PFSK-1 (cell line): ENCODE measurements around the gene TEDC2.

Experiments used
- POLR2AphosphoS5 ChIP-seq: IDR thresholded peaks from 2 replicates; pipeline ENCODE4 v1.6.1; 2012; ENCODE audit warnings: low read depth, mild to moderate bottlenecking, control low read depth, low read length, moderate library complexity
- SIN3A ChIP-seq: IDR thresholded peaks from 2 replicates; pipeline ENCODE4 v1.6.1; 2012; ENCODE audit warnings: mild to moderate bottlenecking, low read length, moderate library complexity, borderline replicate concordance; ENCODE audit not compliant: insufficient read depth
- TAF1 ChIP-seq: IDR thresholded peaks from 2 replicates; pipeline ENCODE4 v1.6.1; 2012; ENCODE audit warnings: low read length, control low read depth, borderline replicate concordance; ENCODE audit not compliant: insufficient read depth
- TF ChIP-seq, protein P1 (sequence below), 2 experiments: IDR thresholded peaks; 2 replicates each; pipeline versions ENCODE4 v1.6.1 to v1.8.0; 2011 to 2012; ENCODE audit warnings: low read depth in 2 of 2, low read length in 2 of 2, control low read depth in 1 of 2, inconsistent platforms in 1 of 2, mild to moderate bottlenecking in 1 of 2, moderate library complexity in 1 of 2; ENCODE audit not compliant: insufficient read depth in 1 of 2

DNA sequence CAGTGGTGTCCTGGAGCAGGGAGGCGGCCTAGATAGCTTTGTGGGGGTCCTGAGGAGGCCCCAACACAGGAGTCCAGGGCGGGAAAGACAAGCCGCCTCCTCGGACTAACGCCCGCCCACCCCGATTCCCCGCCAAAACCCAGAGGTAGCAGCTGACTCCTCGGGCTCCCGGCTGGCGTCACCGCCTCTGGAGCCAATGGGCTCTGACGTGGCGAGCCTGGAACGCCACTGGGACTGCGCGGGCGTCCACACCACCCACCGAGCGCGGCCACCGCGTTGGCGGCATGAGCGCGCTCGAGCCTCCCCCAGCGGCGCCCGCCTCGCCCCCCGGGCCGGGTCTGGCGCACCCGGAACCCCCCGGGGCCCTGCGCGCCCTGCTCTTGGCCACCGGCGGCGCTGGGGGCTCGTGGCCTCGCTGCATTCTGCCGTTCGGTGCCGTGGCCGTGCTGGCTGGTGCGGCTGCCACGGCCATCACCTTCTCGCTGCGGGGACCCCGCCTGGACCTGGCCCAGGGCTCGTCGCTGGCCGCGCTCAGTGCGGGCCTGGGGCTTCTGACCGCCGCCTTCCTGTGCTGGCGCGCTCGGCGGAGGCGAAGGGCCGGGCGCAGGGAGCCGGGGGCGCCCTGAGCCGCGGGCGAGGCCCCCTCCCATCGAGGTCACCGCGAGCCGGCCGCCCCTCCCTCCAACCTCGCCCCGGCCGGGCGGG is 7.8 kb downstream of the TEDC2 start:
- TF ChIP-seq POLR2AphosphoS5 (no peak), SIN3A (no peak), TAF1 (no peak)
- TF ChIP-seq, protein P1, sequence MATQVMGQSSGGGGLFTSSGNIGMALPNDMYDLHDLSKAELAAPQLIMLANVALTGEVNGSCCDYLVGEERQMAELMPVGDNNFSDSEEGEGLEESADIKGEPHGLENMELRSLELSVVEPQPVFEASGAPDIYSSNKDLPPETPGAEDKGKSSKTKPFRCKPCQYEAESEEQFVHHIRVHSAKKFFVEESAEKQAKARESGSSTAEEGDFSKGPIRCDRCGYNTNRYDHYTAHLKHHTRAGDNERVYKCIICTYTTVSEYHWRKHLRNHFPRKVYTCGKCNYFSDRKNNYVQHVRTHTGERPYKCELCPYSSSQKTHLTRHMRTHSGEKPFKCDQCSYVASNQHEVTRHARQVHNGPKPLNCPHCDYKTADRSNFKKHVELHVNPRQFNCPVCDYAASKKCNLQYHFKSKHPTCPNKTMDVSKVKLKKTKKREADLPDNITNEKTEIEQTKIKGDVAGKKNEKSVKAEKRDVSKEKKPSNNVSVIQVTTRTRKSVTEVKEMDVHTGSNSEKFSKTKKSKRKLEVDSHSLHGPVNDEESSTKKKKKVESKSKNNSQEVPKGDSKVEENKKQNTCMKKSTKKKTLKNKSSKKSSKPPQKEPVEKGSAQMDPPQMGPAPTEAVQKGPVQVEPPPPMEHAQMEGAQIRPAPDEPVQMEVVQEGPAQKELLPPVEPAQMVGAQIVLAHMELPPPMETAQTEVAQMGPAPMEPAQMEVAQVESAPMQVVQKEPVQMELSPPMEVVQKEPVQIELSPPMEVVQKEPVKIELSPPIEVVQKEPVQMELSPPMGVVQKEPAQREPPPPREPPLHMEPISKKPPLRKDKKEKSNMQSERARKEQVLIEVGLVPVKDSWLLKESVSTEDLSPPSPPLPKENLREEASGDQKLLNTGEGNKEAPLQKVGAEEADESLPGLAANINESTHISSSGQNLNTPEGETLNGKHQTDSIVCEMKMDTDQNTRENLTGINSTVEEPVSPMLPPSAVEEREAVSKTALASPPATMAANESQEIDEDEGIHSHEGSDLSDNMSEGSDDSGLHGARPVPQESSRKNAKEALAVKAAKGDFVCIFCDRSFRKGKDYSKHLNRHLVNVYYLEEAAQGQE (IDR thresholded peaks at IDR 0.05; ENCODE audit: insufficient read depth in 1 of 2, low read depth in 2 of 2, low read length in 2 of 2) = no peak
